GM23338 (cell line): Measurements from ENCODE around the gene PRSS36. TPM values are rescaled to one million over a fixed set of nuclear protein-coding genes. Genes with fewer than 3 reads are reported as not detected.

Experiments used
- ATAC-seq: fragments of 200-7000 bp; cut with Tn5 transposase; 3 replicates; pipeline ENCODE4 v1.9.1; 2020
- DNase-seq: peaks from one replicate; pipeline ENCODE4 v3.0.0-alpha.2; 2015; ENCODE audit warnings: low spot score
- H2AFZ ChIP-seq: fragments of 200-600 bp; sonication (generic); 2 replicates; pipeline ENCODE4 v1.8.0; 2016; ENCODE audit warnings: antibody characterized with exemption, mild to moderate bottlenecking, moderate library complexity
- H3F3A ChIP-seq: fragments of 200-600 bp; sonication (generic); replicated peaks from 2 replicates; pipeline ENCODE4 v1.8.0; 2017; ENCODE audit warnings: antibody characterized with exemption, mixed run types, low read depth
- H3K27ac ChIP-seq: fragments of 200-600 bp; sonication (generic); 2 replicates; pipeline ENCODE4 v1.6.1; 2016; ENCODE audit warnings: low read depth
- H3K27me3 ChIP-seq: fragments of 200-600 bp; sonication (generic); 2 replicates; pipeline ENCODE4 v1.8.0; 2016; ENCODE audit warnings: mild to moderate bottlenecking, mixed run types, moderate library complexity; ENCODE audit not compliant: insufficient read depth
- H3K36me3 ChIP-seq: fragments of 200-600 bp; sonication (generic); 2 replicates; pipeline ENCODE4 v1.8.0; 2016; ENCODE audit warnings: mild to moderate bottlenecking; ENCODE audit not compliant: insufficient read depth
- H3K4me1 ChIP-seq: fragments of 200-600 bp; sonication (generic); 2 replicates; pipeline ENCODE4 v1.8.0; 2016; ENCODE audit warnings: mild to moderate bottlenecking, moderate library complexity; ENCODE audit not compliant: insufficient read depth
- H3K4me2 ChIP-seq: fragments of 200-600 bp; sonication (generic); 2 replicates; pipeline ENCODE4 v1.7.1; 2017; ENCODE audit warnings: mixed run types
- H3K4me3 ChIP-seq: fragments of 200-600 bp; sonication (generic); 2 replicates; pipeline ENCODE4 v1.6.1; 2016; ENCODE audit warnings: mixed run types
- H3K79me2 ChIP-seq: fragments of 200-600 bp; sonication (generic); replicated peaks from 2 replicates; pipeline ENCODE4 v1.8.0; 2017; ENCODE audit warnings: mild to moderate bottlenecking; ENCODE audit not compliant: insufficient read depth
- H3K9me2 ChIP-seq: fragments of 200-600 bp; sonication (generic); 2 replicates; pipeline ENCODE4 v1.8.0; 2017; ENCODE audit not compliant: insufficient read depth
- H4K20me1 ChIP-seq: fragments of 200-600 bp; sonication (generic); replicated peaks from 2 replicates; pipeline ENCODE4 v1.8.0; 2017; ENCODE audit warnings: mild to moderate bottlenecking; ENCODE audit not compliant: insufficient read depth
- H3K27ac Mint-ChIP-seq: 2 replicates; pipeline ENCODE4 v1.8.0; 2020; ENCODE audit warnings: inconsistent platforms, mild to moderate bottlenecking, moderate library complexity, mixed read lengths
- H3K27me3 Mint-ChIP-seq: 3 replicates; pipeline ENCODE4 v1.8.0; 2022; ENCODE audit warnings: low read depth, mild to moderate bottlenecking, moderate library complexity, mixed read lengths, inconsistent platforms; ENCODE audit not compliant: insufficient read depth, poor library complexity
- H3K36me3 Mint-ChIP-seq: 3 replicates; pipeline ENCODE4 v1.8.0; 2021; ENCODE audit warnings: low read depth, mild to moderate bottlenecking, inconsistent platforms, moderate library complexity, mixed read lengths
- H3K4me1 Mint-ChIP-seq: 3 replicates; pipeline ENCODE4 v1.8.0; 2020; ENCODE audit warnings: mild to moderate bottlenecking, inconsistent platforms, mixed read lengths
- H3K4me3 Mint-ChIP-seq: 3 replicates; pipeline ENCODE4 v1.8.0; 2021; ENCODE audit warnings: moderate library complexity, mild to moderate bottlenecking, inconsistent platforms, mixed read lengths
- H3K9me3 Mint-ChIP-seq: 3 replicates; pipeline ENCODE4 v1.8.0; 2020; ENCODE audit warnings: moderate library complexity, mild to moderate bottlenecking, inconsistent platforms, mixed read lengths
- CREB1 ChIP-seq: fragments of 250-450 bp; sonication (Bioruptor Pico); IDR thresholded peaks from 2 replicates; pipeline ENCODE4 v1.5.0; 2020; ENCODE audit warnings: low read depth, mild to moderate bottlenecking, moderate library complexity
- CTCF ChIP-seq, 2 experiments: fragments of 200-600 bp in 1 of 2; sonication (generic) in 1 of 2; conservative IDR thresholded peaks; 2 replicates each; pipeline versions ENCODE4 v1.5.1 to v1.6.1; 2016 to 2017; ENCODE audit warnings: antibody characterized with exemption in 2 of 2, low read depth in 2 of 2, mild to moderate bottlenecking in 2 of 2, moderate library complexity in 1 of 2
- ETS1 ChIP-seq: IDR thresholded peaks from 2 replicates; pipeline ENCODE4 v1.6.1; 2016; ENCODE audit warnings: antibody characterized with exemption
- EZH2 ChIP-seq: fragments of 200-600 bp; sonication (generic); IDR thresholded peaks from one replicate; pipeline ENCODE4 v1.8.0; 2017; ENCODE audit warnings: antibody characterized with exemption, mild to moderate bottlenecking, low read depth; ENCODE audit not compliant: unreplicated experiment
- EZH2phosphoT487 ChIP-seq: fragments of 200-600 bp; sonication (generic); IDR thresholded peaks from one replicate; pipeline ENCODE4 v1.8.1; 2018; ENCODE audit warnings: antibody characterized with exemption; ENCODE audit not compliant: unreplicated experiment
- JUNB ChIP-seq: IDR thresholded peaks from one replicate; pipeline ENCODE4 v1.6.1; 2016; ENCODE audit warnings: antibody characterized with exemption; ENCODE audit not compliant: unreplicated experiment
- NANOG ChIP-seq: IDR thresholded peaks from 2 replicates; pipeline ENCODE4 v1.6.1; 2016; ENCODE audit warnings: antibody characterized with exemption, borderline replicate concordance
- POLR2AphosphoS5 ChIP-seq: IDR thresholded peaks from 2 replicates; pipeline ENCODE4 v1.6.1; 2016; ENCODE audit warnings: antibody characterized with exemption, low read depth
- REST ChIP-seq: IDR thresholded peaks from one replicate; pipeline ENCODE4 v1.6.1; 2018; ENCODE audit warnings: antibody characterized with exemption; ENCODE audit not compliant: unreplicated experiment
- STAT1 ChIP-seq: IDR thresholded peaks from one replicate; pipeline ENCODE4 v1.6.1; 2016; ENCODE audit warnings: antibody characterized with exemption; ENCODE audit not compliant: unreplicated experiment
- ZNF114 ChIP-seq: fragments of 250-450 bp; sonication (Bioruptor Pico); IDR thresholded peaks from 2 replicates; pipeline ENCODE4 v1.5.0; 2020; ENCODE audit warnings: mild to moderate bottlenecking, moderate library complexity
- ZNF331 ChIP-seq: fragments of 250-450 bp; sonication (Bioruptor Pico); IDR thresholded peaks from 2 replicates; pipeline ENCODE4 v1.5.0; 2020; ENCODE audit warnings: low read depth, mild to moderate bottlenecking, moderate library complexity
- ZNF462 ChIP-seq: fragments of 250-450 bp; sonication (Bioruptor Pico); IDR thresholded peaks from 2 replicates; pipeline ENCODE4 v1.5.0; 2020; ENCODE audit warnings: mild to moderate bottlenecking, moderate library complexity
- polyA plus RNA-seq: library from polyadenylated mRNA; unstranded; fragments of >200 nt; fragmentation: Nextera tagmentation; extraction: Ambion mirVana; gene quantifications from 2 replicates; pipeline ENCODE4 v1.2.1, GENCODE V29; 2016
- total RNA-seq: library from RNA; depleted of rRNA; stranded (reverse); fragments of >200 nt; shearing (Covaris generic); gene quantifications from 2 replicates; pipeline ENCODE4 v1.2.3, GENCODE V29; 2014

The PRSS36 gene
- total and polyA plus RNA-seq, 2 experiments from 2014 or later: 0.91 to 1.4 TPM

- Histone ChIP-seq H2AFZ (no peak overlapping the region), H3K27ac (no peak overlapping the region), H3K4me2 (no peak overlapping the region), H3K9me2 (no peaks in the 10 kb centered on the region), H3K27me3 (no peaks in the 10 kb centered on the region), H3K79me2 (peaks cover 98% of the 10 kb centered on the region), H3K4me1 (peaks cover 18% of the 10 kb centered on the region), H4K20me1 (peaks cover 84% of the 10 kb centered on the region), H3F3A (peaks cover 63% of the 10 kb centered on the region), H3K36me3 (peaks cover 86% of the 10 kb centered on the region), H3K4me3 (no peak overlapping the region)
- no peak for ATAC-seq
- Mint-ChIP-seq H3K27ac (no peak overlapping the region), H3K4me1 (peaks cover 41% of the 10 kb centered on the region), H3K4me3 (no peak overlapping the region), H3K36me3 (peaks cover 97% of the 10 kb centered on the region), H3K9me3 (peaks cover 4% of the 10 kb centered on the region; the same call in 2 of the 3 replicates), H3K27me3 (peaks cover 21% of the 10 kb centered on the region)
- DNase-seq: no peak
- TF ChIP-seq EZH2phosphoT487 (no peak), ZNF462 (CRISPR knock-in tag) (no peak), CTCF (conservative IDR thresholded peaks at IDR 0.05; ENCODE audit: low read depth in 2 of 2) (no peak), STAT1 (no peak), EZH2 (no peak), ZNF114 (CRISPR knock-in tag) (no peak), ETS1 (no peak), REST (no peak), JUNB (no peak), POLR2AphosphoS5 (no peak), NANOG (no peak), CREB1 (CRISPR knock-in tag) (no peak), ZNF331 (CRISPR knock-in tag) (no peak)
These were observed 35.5 kb upstream of the PRSS36 start for GRCh38 chr16:31185339-31185738.
